Panc1 (cell line): ENCODE measurements around the gene DNAH7.

Experiments used
- CTCF ChIP-seq: fragments of 450-650 bp; IDR thresholded peaks from 2 replicates; pipeline ENCODE4 v1.5.1; 2017; ENCODE audit warnings: mild to moderate bottlenecking
- SIN3A ChIP-seq: IDR thresholded peaks from 2 replicates; pipeline ENCODE4 v1.6.1; 2012; ENCODE audit warnings: low read depth, mild to moderate bottlenecking, low read length, moderate library complexity, borderline replicate concordance; ENCODE audit not compliant: insufficient read depth

DNA sequence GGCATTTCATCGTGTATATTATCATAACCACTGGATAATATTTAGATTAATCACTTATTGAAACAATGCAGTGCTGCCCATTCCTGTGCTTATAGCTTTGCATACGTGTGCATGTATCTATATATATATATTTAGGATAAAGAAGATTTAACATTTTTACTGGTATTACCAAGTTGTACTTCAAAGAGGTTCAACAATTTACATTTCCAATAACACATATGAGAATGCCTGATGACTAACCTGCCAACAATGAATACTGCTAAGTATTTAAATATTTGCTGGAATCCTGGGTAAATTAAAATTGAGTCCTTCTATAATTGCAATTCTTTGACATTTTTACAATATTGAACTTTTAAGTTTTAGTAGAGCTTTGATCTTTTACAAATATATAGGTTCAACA is 300.2 kb downstream of the DNAH7 start:
- TF ChIP-seq SIN3A: no peak
- TF ChIP-seq CTCF: no peak
